NCI-H146 treated with DMSO at 0.1 percent for 48 hours (cell line): Measurements from ENCODE around the gene NTPCR.
"Not testable (repeated sequence)": the region's sequence is repeated elsewhere in the genome, so short reads cannot be mapped to it uniquely, and the experiment has no call there.

Experiments
- DNase-seq: peaks from one replicate; lab custom pipeline; 2025; ENCODE audit not compliant: unreplicated experiment; lab: John Stamatoyannopoulos, UW

Gene NTPCR

GRCh38 chr1:232925421-232926220, 24.8 kb upstream of the NTPCR start:
- no peak for DNase-seq

DNA sequence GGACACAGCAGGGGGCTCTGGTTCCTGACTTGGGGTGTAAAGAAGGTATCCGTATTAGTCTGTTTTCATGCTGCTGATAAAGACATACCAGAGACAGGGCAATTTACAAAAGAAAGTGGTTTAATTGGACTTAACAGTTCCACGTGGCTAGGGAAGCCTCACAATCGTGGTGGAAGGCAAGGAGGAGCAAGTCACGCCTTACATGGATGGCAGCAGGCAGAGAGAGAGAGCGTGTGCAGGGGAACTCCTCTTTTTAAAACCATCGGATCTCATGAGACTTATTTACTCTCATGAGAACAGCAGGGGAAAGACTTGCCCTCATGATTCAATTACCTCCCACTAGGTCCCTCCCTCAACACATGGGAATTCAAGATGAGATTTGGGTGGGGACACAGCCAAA, 23.2 kb upstream of the NTPCR start:
- not testable (repeated sequence) for DNase-seq

- DNase-seq: no peak
Measured at GRCh38 chr1:232927830-232928505, 22.4 kb upstream of the NTPCR start.

GRCh38 chr1:232932486-232933425, 17.7 kb upstream of the NTPCR start:
- no peak for DNase-seq

GRCh38 chr1:232936941-232937340, 13.5 kb upstream of the NTPCR start:
- DNase-seq: no peak

DNA sequence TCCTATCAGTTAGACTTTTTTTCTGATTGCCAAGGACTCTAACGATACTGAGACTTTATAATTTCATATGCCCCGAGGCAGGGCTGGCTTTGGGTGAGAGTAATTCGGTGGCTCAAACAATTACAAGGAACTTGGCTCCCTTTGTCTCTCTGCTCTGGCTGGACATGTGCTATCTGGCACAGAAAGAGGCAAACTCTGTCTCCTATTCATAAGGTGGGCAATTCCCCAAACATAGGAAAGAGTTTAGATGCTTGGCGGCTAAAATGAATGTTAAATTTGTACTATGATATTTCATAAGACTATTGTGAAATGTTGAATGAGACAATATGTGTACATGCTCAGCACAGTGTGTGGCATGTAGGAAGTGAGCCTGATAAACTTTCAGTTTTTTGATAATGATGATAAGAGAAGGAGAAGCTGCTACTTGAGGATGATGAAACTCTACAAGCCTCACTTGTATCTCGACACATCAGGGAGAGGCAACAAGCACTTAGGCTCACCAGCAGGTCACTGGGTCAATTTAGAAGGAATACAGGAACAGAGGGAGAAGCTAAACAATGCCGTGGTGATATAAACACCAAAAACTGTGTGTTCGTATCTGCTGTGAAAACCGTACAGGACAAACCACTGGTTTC, 12.6 kb upstream of the NTPCR start:
- DNase-seq: no peak

DNA sequence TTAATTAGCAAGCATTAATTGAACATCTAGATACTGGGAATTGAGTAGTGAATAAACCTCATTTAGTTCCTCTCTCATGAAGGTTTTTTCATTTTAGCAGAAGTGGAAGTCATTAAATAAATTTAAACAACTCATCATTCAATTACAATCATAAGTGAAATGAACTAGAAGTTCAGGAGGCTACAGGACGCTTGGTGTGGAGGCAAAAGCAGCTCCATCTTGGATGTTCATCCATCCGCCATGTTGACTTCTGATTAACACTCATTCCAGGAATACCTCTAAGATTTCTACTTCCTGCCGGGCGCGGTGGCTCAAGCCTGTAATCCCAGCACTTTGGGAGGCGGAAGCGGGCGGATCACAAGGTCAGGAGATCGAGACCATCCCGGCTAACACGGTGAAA, 11.5 kb upstream of the NTPCR start:
- DNase-seq: no peak

DNA sequence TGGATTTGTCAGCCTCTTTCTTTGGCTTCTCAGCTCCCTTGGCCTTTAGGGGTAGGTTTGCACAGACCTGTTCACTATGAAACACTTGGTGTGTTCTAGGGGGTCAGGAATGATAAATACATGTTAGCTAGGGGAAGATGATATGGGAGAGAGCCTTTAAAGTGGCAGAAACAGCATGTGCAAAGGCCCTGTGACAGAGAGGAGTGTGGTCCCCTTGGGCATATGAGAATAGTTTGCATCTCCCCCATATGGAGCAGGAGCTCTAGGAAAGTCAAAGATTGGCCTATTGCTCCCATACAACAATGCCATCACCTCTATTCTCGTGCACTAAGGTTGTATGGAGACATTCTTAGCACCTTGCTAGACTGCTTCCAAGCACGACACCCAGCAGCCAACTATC, 10.7 kb upstream of the NTPCR start:
- DNase-seq: no peak

DNA sequence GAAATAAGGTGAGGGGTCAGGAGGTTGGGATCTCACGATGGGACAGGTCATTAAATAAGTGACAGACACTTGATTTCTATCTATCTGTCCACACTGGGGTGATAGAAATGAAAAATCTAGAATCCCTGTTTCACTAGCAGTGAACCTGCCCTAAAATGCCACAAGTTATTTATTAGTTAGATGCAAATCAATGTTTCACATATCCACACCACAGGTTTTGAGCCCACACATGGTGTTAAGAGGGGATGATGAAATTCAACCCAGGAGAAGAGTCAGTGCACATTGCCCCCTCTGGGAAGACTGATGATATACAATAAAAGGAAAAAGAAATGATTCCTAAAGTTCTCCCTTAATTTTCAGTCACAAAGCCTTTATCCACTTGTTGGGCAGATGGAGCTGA, 10.1 kb upstream of the NTPCR start:
- DNase-seq: no peak

DNA sequence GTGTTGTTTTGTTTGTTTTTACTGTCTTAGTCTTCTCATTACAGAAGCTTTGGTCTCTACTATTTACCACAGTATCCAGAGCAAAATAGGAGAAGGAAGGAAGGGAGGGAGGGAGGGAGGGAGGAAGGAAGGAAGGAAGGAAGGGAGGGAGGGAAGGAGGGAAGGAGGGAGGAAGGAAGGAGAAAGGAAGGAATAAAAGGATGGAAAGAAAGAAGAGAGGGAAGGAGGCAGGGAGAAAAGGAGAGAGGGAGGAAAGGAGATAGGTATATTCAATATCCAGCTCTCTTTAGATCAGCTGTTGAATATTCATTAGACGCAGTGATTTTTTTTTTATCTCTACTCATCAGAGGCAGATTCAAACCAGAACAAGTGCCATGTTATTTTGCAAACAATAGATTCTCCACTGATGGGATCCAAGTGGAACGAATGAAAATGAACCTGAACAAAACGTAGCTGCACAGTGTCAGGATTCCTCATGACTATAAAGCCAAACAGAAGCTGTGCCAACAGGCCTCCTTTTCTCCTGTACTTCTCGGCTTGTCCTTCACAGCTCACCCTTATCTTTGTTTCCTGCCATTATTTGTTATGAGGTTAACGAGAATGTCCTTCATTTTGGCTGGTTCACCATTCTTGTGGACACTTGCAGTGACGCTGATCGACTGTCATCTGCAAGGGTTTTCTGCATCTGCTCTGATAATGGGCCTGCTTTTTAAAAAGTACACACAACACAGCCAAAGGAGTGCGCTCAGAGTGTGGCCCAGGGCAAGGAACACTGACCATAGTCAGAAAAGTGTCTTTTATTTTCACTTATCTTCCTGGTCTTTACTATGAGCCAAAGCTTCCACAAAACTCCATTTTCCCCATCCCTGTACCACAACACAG, 7.8 kb upstream of the NTPCR start:
- DNase-seq: no peak

- no peak for DNase-seq
Measured at GRCh38 chr1:232943679-232944252, 6.6 kb upstream of the NTPCR start.

GRCh38 chr1:232944347-232944746, 6.1 kb upstream of the NTPCR start:
- DNase-seq: no peak

DNA sequence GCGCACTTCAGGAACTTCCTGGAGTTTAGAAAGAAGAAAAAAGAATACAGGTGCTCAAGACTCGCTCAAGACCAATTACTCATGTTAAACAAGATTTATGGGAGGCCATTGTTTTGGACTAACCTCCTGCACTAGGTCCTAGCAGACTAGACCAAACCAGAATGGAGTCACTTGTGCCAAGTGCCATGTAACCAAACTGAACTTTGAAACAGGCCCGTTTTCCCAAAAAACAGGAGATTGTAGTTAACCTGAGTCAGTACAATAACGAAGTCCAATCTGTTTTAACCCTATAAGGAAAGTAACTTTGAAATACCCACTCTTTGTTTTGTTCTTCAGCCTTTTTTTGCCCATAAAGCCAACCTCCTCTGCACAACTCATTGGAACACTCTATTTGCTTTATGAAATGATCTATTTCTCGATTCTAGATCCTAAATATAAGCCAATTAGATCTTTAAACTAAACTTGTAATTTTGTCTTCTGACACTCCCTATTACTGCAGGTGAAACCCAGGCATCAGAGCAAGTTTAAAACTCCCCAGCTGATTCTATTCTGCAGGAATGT, 695 bp upstream of the NTPCR start:
- no peak for DNase-seq

DNA sequence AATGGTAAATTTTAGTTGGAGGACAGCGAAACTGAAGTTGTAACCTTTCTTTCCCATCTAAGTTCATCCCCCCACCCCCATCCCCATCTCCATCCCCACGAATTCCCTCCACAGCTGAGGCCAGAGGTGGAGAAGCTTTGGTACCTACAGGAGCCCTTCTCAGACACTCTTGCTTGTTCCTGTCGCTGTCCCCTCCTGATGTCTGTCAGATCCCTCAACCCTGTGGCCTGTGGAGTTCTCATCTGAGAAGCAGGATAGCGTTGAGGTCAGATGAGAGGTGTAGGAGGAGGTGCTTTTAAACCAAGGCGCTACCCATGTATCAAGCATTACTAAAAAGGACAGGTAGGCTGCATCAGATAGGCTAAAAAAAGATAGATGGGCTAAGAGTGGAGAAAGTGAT, 769 bp downstream of the NTPCR start:
- DNase-seq: no peak

GRCh38 chr1:232951605-232952004, 1.2 kb downstream of the NTPCR start:
- DNase-seq: no peak

DNA sequence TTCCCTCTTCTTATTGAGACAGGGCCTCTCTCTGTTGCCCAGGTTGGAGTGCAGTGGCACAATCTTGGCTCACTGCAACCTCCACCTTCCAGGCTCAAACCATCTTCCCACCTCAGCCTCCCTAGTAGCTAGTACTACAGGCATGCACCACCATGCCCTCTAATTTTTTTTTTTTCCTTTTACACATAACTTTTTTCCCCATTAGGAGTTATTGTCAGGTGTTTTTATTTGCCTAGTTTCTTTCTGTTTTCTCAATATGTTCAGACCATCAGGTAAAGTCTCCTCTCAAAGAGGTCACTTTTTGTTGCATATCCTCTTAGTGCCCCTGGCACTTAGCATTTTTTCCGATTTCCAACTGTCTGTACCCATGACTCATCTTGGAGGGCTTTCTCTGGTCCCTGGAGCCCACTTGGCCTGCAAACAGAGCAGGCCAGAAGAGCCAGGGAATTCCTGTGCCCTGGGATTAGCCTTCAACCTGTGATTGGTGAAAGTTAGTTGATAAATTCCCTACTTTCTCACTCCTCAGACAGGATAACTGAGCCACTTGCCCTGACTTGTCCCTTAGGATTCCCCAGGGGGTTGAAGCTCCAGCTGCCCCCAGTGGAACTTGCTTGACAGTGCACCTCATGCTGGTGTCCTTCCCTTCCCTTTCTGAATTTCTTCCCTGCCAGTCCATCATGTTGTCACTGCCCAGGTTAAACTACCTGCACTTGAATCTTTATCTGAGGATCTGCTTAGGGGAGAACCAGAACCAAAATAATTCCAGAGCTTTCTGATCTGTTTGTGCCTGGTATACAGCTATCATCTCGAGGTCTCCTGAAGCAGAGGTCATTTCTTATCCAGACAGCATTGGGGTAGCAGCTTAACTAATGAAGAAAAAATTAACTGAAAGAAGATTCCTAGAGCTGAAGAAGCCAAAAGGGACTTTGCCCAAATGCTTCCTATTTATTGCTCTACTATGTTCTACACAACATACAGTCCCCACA, 2.4 kb downstream of the NTPCR start:
- DNase-seq: peak; percentile 19

DNA sequence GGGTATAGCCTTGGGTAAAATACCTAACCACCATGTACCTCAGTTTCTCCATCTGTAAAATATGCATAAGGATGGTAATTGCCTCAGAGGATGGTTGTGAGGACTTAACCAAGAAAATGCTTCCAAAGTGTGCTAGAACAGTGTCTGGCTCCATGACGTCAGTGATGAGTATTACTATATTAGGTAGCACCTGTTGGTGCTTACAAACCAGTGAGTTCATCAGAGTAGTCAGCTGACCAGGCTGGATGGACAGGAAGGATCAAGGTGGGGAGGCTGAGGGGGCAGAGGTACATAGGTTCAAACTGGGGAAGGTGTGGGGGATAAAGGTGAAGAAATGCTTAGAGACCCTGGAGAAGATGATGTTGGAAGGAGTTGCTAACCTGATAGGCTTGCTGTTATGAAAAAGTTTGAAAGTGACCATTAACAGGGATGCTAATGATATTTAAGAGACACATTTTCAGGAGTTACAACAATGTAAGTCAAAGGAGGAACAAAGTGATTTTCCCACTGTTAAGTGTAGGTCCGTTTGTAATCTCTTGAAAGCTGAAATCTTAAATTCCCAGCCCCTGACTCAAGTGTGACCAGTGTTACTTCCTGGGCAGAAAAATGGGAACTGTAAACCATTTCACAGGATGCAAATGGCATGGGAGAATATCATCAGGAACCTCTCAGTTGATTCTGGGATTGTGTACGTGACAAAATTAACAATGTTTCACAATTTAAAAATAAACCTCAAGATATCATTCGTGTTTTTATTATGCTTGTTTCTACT, 4.4 kb downstream of the NTPCR start:
- no peak for DNase-seq

GRCh38 chr1:232956081-232956480, 5.7 kb downstream of the NTPCR start:
- no peak for DNase-seq
